ENCODE data around the gene ID3. TPM values are rescaled to one million over a fixed set of nuclear protein-coding genes. Genes with fewer than 3 reads are reported as not detected.

The ID3 gene
- total and polyA plus RNA-seq, 7 experiments from 2014 or later, result 13.0 to 89.4 (median 28.3) TPM

DNA sequence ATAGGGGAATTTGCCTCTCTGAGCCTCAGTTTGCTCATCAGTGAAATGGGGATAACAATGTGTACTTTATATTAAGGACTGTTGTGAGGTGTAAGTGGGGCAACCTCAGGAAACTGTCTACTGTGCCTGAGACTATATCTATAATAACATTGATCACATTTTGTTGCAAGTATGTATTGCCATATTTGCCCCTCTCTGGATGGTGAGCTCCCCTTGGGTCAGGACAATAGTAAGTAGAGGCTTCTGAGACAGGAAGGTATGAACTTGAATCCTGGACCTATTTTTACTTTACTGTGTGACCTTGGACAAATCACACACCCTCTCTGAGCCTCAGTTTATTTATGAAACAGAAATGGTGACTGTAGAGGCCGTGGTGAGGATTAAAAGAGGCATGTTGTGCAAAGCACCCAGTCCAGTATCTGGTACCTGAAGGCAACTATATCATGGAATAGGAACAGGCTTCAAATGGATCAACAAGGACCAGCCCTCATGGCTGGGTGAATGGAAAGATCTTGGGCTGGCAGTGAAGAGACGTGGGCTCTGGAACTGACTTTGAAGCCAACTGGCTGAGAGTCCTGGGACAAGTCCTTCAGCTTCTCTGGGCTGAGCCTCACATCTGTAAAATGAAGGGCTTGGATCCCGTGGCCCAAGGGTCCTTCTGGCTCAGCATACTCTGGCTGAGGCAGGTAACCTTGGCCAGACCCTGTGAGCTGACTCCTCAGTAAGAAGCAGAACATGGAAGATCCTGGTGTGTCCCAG is 35.0 kb upstream of the ID3 start:
- no peaks in the 10 kb centered on the region for H3K27me3 ChIP-seq (ENCODE audit: control insufficient read depth in 2 of 2, insufficient read depth in 2 of 2, low read length in 2 of 2)
- no peak overlapping the region for H3K4me3 ChIP-seq (ENCODE audit: low read length)
- H3K27ac Mint-ChIP-seq, result peak overlapping the region; percentile 7 to 96 (median 76)
- peaks cover 49 to 93% (median 80%) of the 10 kb centered on the region in 7 donors for H3K4me1 Mint-ChIP-seq
- POLR2A ChIA-PET, result interaction anchor here (1.0 to 57.7 kb wide), 4 partner anchors 3 to 41 kb away, joined by 3 to 1267 read pairs (median 661); partner anchors contain the start of gene ID3
- no peak for DNase-seq
- intact Hi-C loops (cut with micrococcal nuclease), result loop anchor here in 1 of 2 donors (5.0 kb wide), 1 partner anchor 37 kb away; the partner anchor contains the start of gene ID3
- no peaks in the 10 kb centered on the region for H3K36me3 Mint-ChIP-seq
- H3K4me1 ChIP-seq (ENCODE audit: control insufficient read depth in 2 of 2, insufficient read depth in 2 of 2, low read length in 2 of 2), result peaks cover 58 to 73% of the 10 kb centered on the region in 2 donors
- no peaks in the 10 kb centered on the region for H3K27me3 Mint-ChIP-seq
- CTCF ChIA-PET, result interaction anchor here (0.6 to 1.4 kb wide), 6 partner anchors 10 to 48 kb away, joined by 3 to 5 read pairs (median 4); no protein-coding TSS in a partner anchor
- H3K4me3 Mint-ChIP-seq, result peak overlapping the region in 5 of 10 donors; percentile 1 to 61 (median 55)
- peaks cover 0 to 2% (median 0%) of the 10 kb centered on the region in 11 donors for H3K9me3 Mint-ChIP-seq
- H3K27ac ChIP-seq (ENCODE audit: low read depth, low read length), result no peak overlapping the region
- H3K36me3 ChIP-seq (ENCODE audit: control insufficient read depth in 2 of 3, insufficient read depth in 3 of 3, low read length in 3 of 3), result no peaks in the 10 kb centered on the region
- no peak for ATAC-seq
- no peaks in the 10 kb centered on the region for H3K9me3 ChIP-seq (ENCODE audit: control insufficient read depth in 2 of 3, low read length in 3 of 3)

DNA sequence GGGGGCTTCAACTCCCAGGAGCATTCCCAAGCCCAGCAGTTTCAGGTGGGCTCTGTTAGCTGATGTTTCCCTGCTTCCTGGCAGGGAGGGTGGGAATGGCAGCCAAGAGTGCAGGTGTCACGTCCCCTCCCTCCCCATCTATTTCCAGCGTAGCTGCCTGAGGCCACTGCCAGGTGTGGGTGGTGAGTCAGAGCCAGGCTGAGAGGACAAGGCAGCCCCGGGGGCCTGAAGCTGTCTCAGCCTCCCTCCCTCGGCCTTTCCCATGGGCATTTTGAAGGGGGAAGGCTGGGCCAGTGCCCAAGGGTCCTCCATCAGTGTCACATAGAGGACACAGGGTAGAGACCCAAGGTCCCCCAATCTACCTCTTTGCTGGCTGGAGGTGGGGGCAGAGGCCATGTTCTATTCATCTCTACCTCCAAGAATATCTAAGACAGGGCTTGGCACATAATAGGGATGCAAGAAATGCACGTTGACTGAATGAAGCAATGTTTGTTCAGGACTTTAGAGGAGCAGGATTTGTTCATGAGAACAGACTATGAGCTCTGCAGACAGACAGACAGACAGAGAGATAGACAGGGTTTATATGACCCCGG is 34.4 kb upstream of the ID3 start:
- H3K27ac Mint-ChIP-seq, result peak overlapping the region in 8 of 9 donors; percentile 23 to 96 (median 68)
- no peak overlapping the region for H3K27ac ChIP-seq (ENCODE audit: low read depth, low read length)
- no peaks in the 10 kb centered on the region for H3K9me3 ChIP-seq (ENCODE audit: control insufficient read depth in 2 of 3, low read length in 3 of 3)
- intact Hi-C loops (cut with micrococcal nuclease), result loop anchor here in 1 of 2 donors (2.0 to 5.0 kb wide), 2 partner anchors 36 to 49 kb away; partner anchors contain the start of gene ID3
- H3K4me3 ChIP-seq (ENCODE audit: low read length), result no peak overlapping the region
- H3K36me3 Mint-ChIP-seq, result no peaks in the 10 kb centered on the region
- ChIA-PET POLR2A (interaction anchor here (1.0 to 57.7 kb wide), 4 partner anchors 4 to 41 kb away, joined by 3 to 1267 read pairs (median 661); partner anchors contain the start of gene ID3), CTCF (interaction anchor here (0.5 to 1.2 kb wide), 5 partner anchors 9 to 56 kb away, joined by 3 to 4 read pairs (median 3); no protein-coding TSS in a partner anchor)
- no peak for DNase-seq
- H3K27me3 Mint-ChIP-seq, result no peaks in the 10 kb centered on the region
- peak overlapping the region in 2 of 10 donors; percentile 14 to 61 for H3K4me3 Mint-ChIP-seq
- peaks cover 52 to 66% of the 10 kb centered on the region in 2 donors for H3K4me1 ChIP-seq (ENCODE audit: control insufficient read depth in 2 of 2, insufficient read depth in 2 of 2, low read length in 2 of 2)
- H3K9me3 Mint-ChIP-seq, result peaks cover 0 to 2% (median 0%) of the 10 kb centered on the region in 11 donors
- H3K36me3 ChIP-seq (ENCODE audit: control insufficient read depth in 2 of 3, insufficient read depth in 3 of 3, low read length in 3 of 3), result no peaks in the 10 kb centered on the region
- peaks cover 50 to 92% (median 75%) of the 10 kb centered on the region in 7 donors for H3K4me1 Mint-ChIP-seq
- no peak for ATAC-seq
- H3K27me3 ChIP-seq (ENCODE audit: control insufficient read depth in 2 of 2, insufficient read depth in 2 of 2, low read length in 2 of 2), result no peaks in the 10 kb centered on the region

DNA sequence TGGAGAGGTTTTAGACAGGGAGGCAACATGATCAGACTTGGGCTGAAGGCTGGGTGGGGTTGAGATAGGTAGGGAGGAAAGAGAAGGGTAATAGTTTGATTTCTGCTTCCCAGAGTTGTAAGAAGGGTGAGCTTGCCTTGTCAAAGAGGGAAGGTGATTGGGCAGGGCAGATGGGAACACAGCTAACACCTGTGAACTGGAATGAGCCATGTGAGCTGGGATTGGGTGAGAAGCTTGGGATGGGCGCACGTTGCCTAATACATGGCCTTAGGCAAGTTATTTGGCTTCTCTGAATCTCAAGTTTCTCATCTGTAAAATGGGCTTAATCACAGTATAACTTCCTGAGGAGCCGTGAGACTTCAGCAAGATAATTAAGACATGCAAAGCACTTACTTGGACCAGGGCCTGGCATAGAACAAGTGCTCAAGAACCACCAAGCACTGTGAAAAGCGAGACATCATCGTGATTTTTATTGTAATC is 33.8 kb upstream of the ID3 start:
- Histone ChIP-seq H3K9me3 (ENCODE audit: control insufficient read depth in 2 of 3, low read length in 3 of 3) (no peaks in the 10 kb centered on the region), H3K4me3 (ENCODE audit: low read length) (no peak overlapping the region), H3K4me1 (ENCODE audit: control insufficient read depth in 2 of 2, insufficient read depth in 2 of 2, low read length in 2 of 2) (peaks cover 46 to 61% of the 10 kb centered on the region in 2 donors), H3K36me3 (ENCODE audit: control insufficient read depth in 2 of 3, insufficient read depth in 3 of 3, low read length in 3 of 3) (no peaks in the 10 kb centered on the region), H3K27ac (ENCODE audit: low read depth, low read length) (no peak overlapping the region), H3K27me3 (ENCODE audit: control insufficient read depth in 2 of 2, insufficient read depth in 2 of 2, low read length in 2 of 2) (no peaks in the 10 kb centered on the region)
- Mint-ChIP-seq H3K9me3 (peaks cover 0 to 2% (median 0%) of the 10 kb centered on the region in 11 donors), H3K36me3 (no peaks in the 10 kb centered on the region), H3K27me3 (no peaks in the 10 kb centered on the region), H3K27ac (peak overlapping the region in 8 of 9 donors; percentile 12 to 84 (median 48)), H3K4me3 (peak overlapping the region in 4 of 10 donors; percentile 4 to 34 (median 8)), H3K4me1 (peaks cover 50 to 93% (median 77%) of the 10 kb centered on the region in 7 donors)
- no peak for ATAC-seq
- ChIA-PET POLR2A (interaction anchor here (7.6 to 57.7 kb wide), 3 partner anchors 5 to 26 kb away, joined by 55 to 1267 read pairs (median 1267); partner anchors contain the start of gene ID3), CTCF (interaction anchor here (0.5 to 1.9 kb wide), 4 partner anchors 8 to 55 kb away, joined by 3 to 4 read pairs (median 3); no protein-coding TSS in a partner anchor)
- intact Hi-C loops (cut with micrococcal nuclease), result loop anchor here in 1 of 2 donors (2.0 to 5.0 kb wide), 2 partner anchors 36 to 48 kb away; partner anchors contain the start of gene ID3
- DNase-seq, result no peak

DNA sequence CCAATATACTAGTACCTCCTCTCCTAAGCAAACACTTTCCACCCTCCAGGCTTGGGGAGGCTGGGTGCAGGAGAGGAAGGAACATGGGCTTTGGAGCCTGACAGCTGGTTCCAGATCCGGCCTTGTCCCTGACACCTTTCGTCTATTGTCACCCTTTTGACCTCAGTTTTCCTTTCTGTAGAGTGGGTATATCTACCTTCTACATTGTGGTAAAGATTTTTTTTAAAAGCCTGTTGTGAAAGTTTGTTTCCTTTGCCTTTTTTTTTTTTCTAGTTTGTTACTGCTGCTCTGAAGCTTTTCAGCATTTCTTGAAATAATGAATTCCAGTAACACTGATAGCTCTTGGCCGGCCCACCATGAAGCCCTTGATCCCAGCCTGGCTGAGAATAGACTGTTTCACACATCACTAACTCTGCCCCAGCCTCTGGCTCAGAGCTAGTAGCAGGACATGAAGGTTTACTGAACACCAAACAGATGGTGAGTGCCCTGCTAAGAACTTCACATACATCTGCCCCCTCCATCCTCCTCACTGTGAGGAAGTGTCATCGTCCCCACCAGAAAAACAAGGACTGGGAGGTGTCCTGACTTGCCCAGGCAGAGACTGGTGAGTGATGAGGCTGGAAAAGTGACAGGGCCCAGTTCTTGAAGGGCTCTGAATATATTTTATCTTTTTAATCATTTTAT is 33.0 kb upstream of the ID3 start:
- Mint-ChIP-seq H3K27ac (peak overlapping the region; percentile 28 to 86 (median 77)), H3K27me3 (no peaks in the 10 kb centered on the region), H3K9me3 (peaks cover 0 to 2% (median 0%) of the 10 kb centered on the region in 11 donors), H3K4me3 (peak overlapping the region in 9 of 10 donors; percentile 9 to 75 (median 41)), H3K36me3 (no peaks in the 10 kb centered on the region), H3K4me1 (peaks cover 43 to 91% (median 70%) of the 10 kb centered on the region in 7 donors)
- intact Hi-C loops (cut with micrococcal nuclease), result loop anchor here (1.0 to 5.0 kb wide), 3 partner anchors 9 to 48 kb away; partner anchors contain the start of gene ID3 (in 1 of the 2)
- Histone ChIP-seq H3K27ac (ENCODE audit: low read depth, low read length) (no peak overlapping the region), H3K36me3 (ENCODE audit: control insufficient read depth in 2 of 3, insufficient read depth in 3 of 3, low read length in 3 of 3) (no peaks in the 10 kb centered on the region), H3K9me3 (ENCODE audit: control insufficient read depth in 2 of 3, low read length in 3 of 3) (no peaks in the 10 kb centered on the region), H3K4me1 (ENCODE audit: control insufficient read depth in 2 of 2, insufficient read depth in 2 of 2, low read length in 2 of 2) (peaks cover 38 to 53% of the 10 kb centered on the region in 2 donors), H3K4me3 (ENCODE audit: low read length) (no peak overlapping the region), H3K27me3 (ENCODE audit: control insufficient read depth in 2 of 2, insufficient read depth in 2 of 2, low read length in 2 of 2) (no peaks in the 10 kb centered on the region)
- CTCF ChIA-PET, result interaction anchor here (1.1 to 1.9 kb wide), 6 partner anchors 9 to 45 kb away, joined by 3 to 6 read pairs (median 4); no protein-coding TSS in a partner anchor
- ATAC-seq, result no peak
- DNase-seq, result no peak
- POLR2A ChIA-PET, result interaction anchor here (1.3 to 57.7 kb wide), 4 partner anchors 5 to 43 kb away, joined by 3 to 1267 read pairs (median 661); partner anchors contain the start of gene ID3

DNA sequence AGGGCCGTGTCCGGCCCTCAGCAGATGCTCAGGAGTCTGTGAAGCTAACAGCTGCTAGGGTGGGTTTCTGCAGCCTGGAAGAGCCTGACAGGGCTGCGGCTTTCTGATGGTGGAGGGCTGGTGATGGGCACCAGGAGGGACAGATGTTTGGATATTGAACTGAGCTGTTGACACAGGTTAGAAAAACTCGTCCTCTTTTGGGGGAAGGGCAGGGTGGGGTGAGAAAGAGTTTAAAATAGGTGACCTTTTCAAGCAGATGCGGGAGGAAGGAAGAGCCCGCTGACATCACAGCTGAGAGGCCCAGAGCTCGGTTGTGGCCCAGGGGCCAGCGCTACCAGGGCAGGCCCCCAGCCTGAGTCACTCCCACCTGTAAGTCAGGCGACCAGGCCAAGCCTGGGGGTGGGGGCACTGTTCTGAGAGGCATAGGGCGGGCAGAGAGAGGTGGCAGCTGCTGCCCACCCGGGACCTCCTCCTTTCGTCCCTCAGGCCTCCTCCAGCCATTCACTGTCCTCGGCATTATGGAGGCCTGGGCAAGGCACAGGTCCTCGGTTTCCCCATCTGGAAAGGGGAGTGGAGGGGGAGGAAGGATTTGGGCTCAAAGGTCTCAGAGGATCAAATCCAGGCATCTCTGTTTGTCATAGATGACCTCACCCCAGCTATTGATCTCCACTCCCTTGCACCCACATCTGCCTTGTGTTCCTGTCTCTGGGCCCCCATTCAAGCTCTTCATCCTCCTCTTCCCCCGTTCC is 32.3 kb upstream of the ID3 start:
- H3K9me3 ChIP-seq (ENCODE audit: control insufficient read depth in 2 of 3, low read length in 3 of 3), result no peaks in the 10 kb centered on the region
- H3K27me3 Mint-ChIP-seq, result no peaks in the 10 kb centered on the region
- intact Hi-C loops (cut with micrococcal nuclease), result loop anchor here (1.0 to 5.0 kb wide), 4 partner anchors 10 to 47 kb away; partner anchors contain the start of gene ID3 (in 1 of the 2)
- peaks cover 31 to 46% of the 10 kb centered on the region in 2 donors for H3K4me1 ChIP-seq (ENCODE audit: control insufficient read depth in 2 of 2, insufficient read depth in 2 of 2, low read length in 2 of 2)
- CTCF ChIA-PET, result interaction anchor here (0.7 to 1.9 kb wide), 7 partner anchors 9 to 46 kb away, joined by 3 to 6 read pairs (median 4); no protein-coding TSS in a partner anchor
- peaks cover 0 to 2% (median 0%) of the 10 kb centered on the region in 11 donors for H3K9me3 Mint-ChIP-seq
- POLR2A ChIA-PET, result interaction anchor here (1.3 to 57.7 kb wide), 4 partner anchors 6 to 43 kb away, joined by 3 to 1267 read pairs (median 661); partner anchors contain the start of gene ID3
- DNase-seq (peak in 1 of 9 donors; percentile 53), ATAC-seq (peak; percentile 58)
- no peak overlapping the region for H3K4me3 ChIP-seq (ENCODE audit: low read length)
- H3K27ac Mint-ChIP-seq, result peak overlapping the region; percentile 28 to 93 (median 77)
- no peaks in the 10 kb centered on the region for H3K36me3 Mint-ChIP-seq
- H3K4me3 Mint-ChIP-seq, result peak overlapping the region in 9 of 10 donors; percentile 9 to 75 (median 53)
- no peak overlapping the region for H3K27ac ChIP-seq (ENCODE audit: low read depth, low read length)
- H3K36me3 ChIP-seq (ENCODE audit: control insufficient read depth in 2 of 3, insufficient read depth in 3 of 3, low read length in 3 of 3), result no peaks in the 10 kb centered on the region
- no peaks in the 10 kb centered on the region for H3K27me3 ChIP-seq (ENCODE audit: control insufficient read depth in 2 of 2, insufficient read depth in 2 of 2, low read length in 2 of 2)
- peaks cover 42 to 83% (median 62%) of the 10 kb centered on the region in 7 donors for H3K4me1 Mint-ChIP-seq

Data from naive thymus-derived CD4-positive, alpha-beta T cell (primary cell).